Loucy (cell line): ENCODE data around the gene TMEM238.

Source experiments
- CTCF ChIP-seq: fragments of 200-600 bp; sonication (generic); conservative IDR thresholded peaks from 2 replicates; pipeline ENCODE4 v1.5.1; 2014; ENCODE audit warnings: mild to moderate bottlenecking, antibody characterized with exemption, low read length
- EZH2phosphoT487 ChIP-seq: fragments of 200-600 bp; IDR thresholded peaks from 2 replicates; pipeline ENCODE4 v1.6.1; 2018; ENCODE audit warnings: antibody characterized with exemption, mild to moderate bottlenecking, moderate library complexity, borderline replicate concordance

GRCh38 chr19:55398200-55398925 is 14.3 kb upstream of the TMEM238 start:
- TF ChIP-seq CTCF: no peak
- TF ChIP-seq EZH2phosphoT487: no peak
